Osteoblast (primary cell): ENCODE measurements around the gene KCNJ14. TPM values are rescaled to one million over a fixed set of nuclear protein-coding genes. Genes with fewer than 3 reads are reported as not detected.

Experiments
- DNase-seq: peaks from one replicate; pipeline ENCODE4 v3.0.0; 2011; ENCODE audit warnings: low spot score, mixed read lengths; ENCODE audit not compliant: insufficient read length; ENCODE audit errors: missing footprints
- H2AFZ ChIP-seq: 2 replicates; pipeline ENCODE4 v1.6.0; 2011; ENCODE audit warnings: mild to moderate bottlenecking, low read length
- H3K27ac ChIP-seq: 2 replicates; pipeline ENCODE4 v1.5.1; 2011; ENCODE audit warnings: mild to moderate bottlenecking, low read depth, low read length, moderate library complexity
- H3K27me3 ChIP-seq: 2 replicates; pipeline ENCODE4 v1.6.0; 2012; ENCODE audit warnings: mild to moderate bottlenecking, control low read depth, inconsistent platforms, low read length, moderate library complexity; ENCODE audit not compliant: insufficient read depth
- H3K36me3 ChIP-seq: 2 replicates; pipeline ENCODE4 v1.5.1; 2011; ENCODE audit warnings: mild to moderate bottlenecking, low read length, control low read depth, moderate library complexity; ENCODE audit not compliant: insufficient read depth
- H3K4me1 ChIP-seq: 2 replicates; pipeline ENCODE4 v1.5.1; 2011; ENCODE audit warnings: mild to moderate bottlenecking, low read length, control low read depth, moderate library complexity; ENCODE audit not compliant: insufficient read depth
- H3K4me2 ChIP-seq: 2 replicates; pipeline ENCODE4 v1.6.0; 2011; ENCODE audit warnings: mild to moderate bottlenecking, low read length; ENCODE audit not compliant: insufficient read depth
- H3K4me3 ChIP-seq: fragments of 200-600 bp; sonication (generic); 3 replicates; pipeline ENCODE4 v1.5.1; 2012; ENCODE audit warnings: mild to moderate bottlenecking, low read length, inconsistent platforms; ENCODE audit not compliant: insufficient read depth
- H3K79me2 ChIP-seq: 2 replicates; pipeline ENCODE4 v1.6.0; 2012; ENCODE audit warnings: mild to moderate bottlenecking, low read length, control low read depth, inconsistent platforms; ENCODE audit not compliant: insufficient read depth
- H3K9me3 ChIP-seq: 2 replicates; pipeline ENCODE4 v1.5.1; 2011; ENCODE audit warnings: low read depth, low read length, control low read depth
- H4K20me1 ChIP-seq: 2 replicates; pipeline ENCODE4 v1.6.0; 2012; ENCODE audit warnings: mild to moderate bottlenecking, low read length, control low read depth; ENCODE audit not compliant: insufficient read depth
- CTCF ChIP-seq: IDR thresholded peaks from 2 replicates; pipeline ENCODE4 v1.5.1; 2011; ENCODE audit warnings: mild to moderate bottlenecking, low read depth, low read length, moderate library complexity; ENCODE audit errors: extremely low read depth
- total RNA-seq: library from RNA; depleted of rRNA; stranded (reverse); fragments of >200 nt; gene quantifications from 2 replicates; pipeline ENCODE4 v1.2.3, GENCODE V29; 2012

Gene KCNJ14
- total RNA-seq, 1 donor = 0.72 TPM

GRCh38 chr19:48497728-48498594 lies 42.6 kb downstream of the KCNJ14 start:
- Histone ChIP-seq H3K4me3 (no peak overlapping the region), H3K4me1 (no peaks in the 10 kb centered on the region), H3K4me2 (no peak overlapping the region), H3K27ac (no peak overlapping the region), H3K9me3 (no peaks in the 10 kb centered on the region), H3K79me2 (no peaks in the 10 kb centered on the region), H3K27me3 (peaks cover 35% of the 10 kb centered on the region), H2AFZ (no peak overlapping the region), H3K36me3 (no peaks in the 10 kb centered on the region), H4K20me1 (peaks cover 5% of the 10 kb centered on the region)
- peak; percentile 82 for DNase-seq
- no peak for TF ChIP-seq CTCF

- DNase-seq = peak; percentile 75
- Histone ChIP-seq H3K27ac (no peak overlapping the region), H3K36me3 (no peaks in the 10 kb centered on the region), H4K20me1 (peaks cover 5% of the 10 kb centered on the region), H3K4me3 (no peak overlapping the region), H3K4me2 (no peak overlapping the region), H3K79me2 (no peaks in the 10 kb centered on the region), H3K4me1 (no peaks in the 10 kb centered on the region), H3K27me3 (peaks cover 35% of the 10 kb centered on the region), H3K9me3 (no peaks in the 10 kb centered on the region), H2AFZ (no peak overlapping the region)
- no peak for TF ChIP-seq CTCF
These were observed 43.4 kb downstream of the KCNJ14 start for GRCh38 chr19:48498595-48499311.

GRCh38 chr19:48499316-48500090 lies 44.1 kb downstream of the KCNJ14 start:
- DNase-seq = peak; percentile 52
- Histone ChIP-seq H2AFZ (no peak overlapping the region), H3K4me3 (no peak overlapping the region), H3K27ac (no peak overlapping the region), H3K36me3 (no peaks in the 10 kb centered on the region), H3K27me3 (peaks cover 35% of the 10 kb centered on the region), H3K79me2 (no peaks in the 10 kb centered on the region), H3K4me1 (no peaks in the 10 kb centered on the region), H3K4me2 (no peak overlapping the region), H4K20me1 (peaks cover 5% of the 10 kb centered on the region), H3K9me3 (no peaks in the 10 kb centered on the region)
- TF ChIP-seq CTCF = no peak
